ENCODE measurements around the gene ANKRD55. TPM values are rescaled to one million over a fixed set of nuclear protein-coding genes. Genes with fewer than 3 reads are reported as not detected.

ANKRD55 gene
- total RNA-seq, 1 donor from 2014 or later, result not detected

GRCh38 chr5:56052735-56053134 is 180.4 kb downstream of the ANKRD55 start:
- no peaks in the 10 kb centered on the region for H3K4me1 ChIP-seq (ENCODE audit: insufficient read depth, low read length)
- no peaks in the 10 kb centered on the region for H3K36me3 ChIP-seq (ENCODE audit: insufficient read depth, low read length)
- H4K20me1 ChIP-seq (ENCODE audit: insufficient read depth, low read length), result no peaks in the 10 kb centered on the region
- no peak for FAIRE-seq
- H3K27ac Mint-ChIP-seq (ENCODE audit: unreplicated experiment), result no peak overlapping the region
- H3K79me2 ChIP-seq (ENCODE audit: insufficient read depth, low read length), result no peaks in the 10 kb centered on the region
- H3K9ac ChIP-seq (ENCODE audit: low read length), result no peak overlapping the region
- TF ChIP-seq EZH2 (IDR thresholded peaks at IDR 0.05; ENCODE audit: insufficient read depth, low read length) (no peak), CTCF (IDR thresholded peaks at IDR 0.05; ENCODE audit: insufficient read depth, low read depth, low read length) (no peak)
- H3K4me3 ChIP-seq (ENCODE audit: insufficient read depth, low read depth, low read length), result no peak overlapping the region
- H3K9me3 ChIP-seq (ENCODE audit: insufficient read depth, low read depth, low read length), result peaks cover 10% of the 10 kb centered on the region
- H3K9me3 Mint-ChIP-seq (ENCODE audit: unreplicated experiment), result peaks cover 3% of the 10 kb centered on the region
- peaks cover 5% of the 10 kb centered on the region for H3K27me3 Mint-ChIP-seq (ENCODE audit: low read depth, unreplicated experiment)
- no peak overlapping the region for H3K4me2 ChIP-seq (ENCODE audit: low read length)
- peaks cover 3% of the 10 kb centered on the region for H3K36me3 Mint-ChIP-seq (ENCODE audit: low read depth, unreplicated experiment)
- H2AFZ ChIP-seq (ENCODE audit: low read depth, low read length), result no peak overlapping the region
- H3K4me1 Mint-ChIP-seq (ENCODE audit: low read depth, unreplicated experiment), result peaks cover 2% of the 10 kb centered on the region
- peaks cover 34% of the 10 kb centered on the region for H3K27me3 ChIP-seq (ENCODE audit: insufficient read depth, low read length)
- H3K4me3 Mint-ChIP-seq (ENCODE audit: unreplicated experiment), result no peak overlapping the region
- H3K27ac ChIP-seq (ENCODE audit: low read depth, low read length), result no peak overlapping the region
- peak; percentile 12 for DNase-seq (ENCODE audit: low read depth)

DNA sequence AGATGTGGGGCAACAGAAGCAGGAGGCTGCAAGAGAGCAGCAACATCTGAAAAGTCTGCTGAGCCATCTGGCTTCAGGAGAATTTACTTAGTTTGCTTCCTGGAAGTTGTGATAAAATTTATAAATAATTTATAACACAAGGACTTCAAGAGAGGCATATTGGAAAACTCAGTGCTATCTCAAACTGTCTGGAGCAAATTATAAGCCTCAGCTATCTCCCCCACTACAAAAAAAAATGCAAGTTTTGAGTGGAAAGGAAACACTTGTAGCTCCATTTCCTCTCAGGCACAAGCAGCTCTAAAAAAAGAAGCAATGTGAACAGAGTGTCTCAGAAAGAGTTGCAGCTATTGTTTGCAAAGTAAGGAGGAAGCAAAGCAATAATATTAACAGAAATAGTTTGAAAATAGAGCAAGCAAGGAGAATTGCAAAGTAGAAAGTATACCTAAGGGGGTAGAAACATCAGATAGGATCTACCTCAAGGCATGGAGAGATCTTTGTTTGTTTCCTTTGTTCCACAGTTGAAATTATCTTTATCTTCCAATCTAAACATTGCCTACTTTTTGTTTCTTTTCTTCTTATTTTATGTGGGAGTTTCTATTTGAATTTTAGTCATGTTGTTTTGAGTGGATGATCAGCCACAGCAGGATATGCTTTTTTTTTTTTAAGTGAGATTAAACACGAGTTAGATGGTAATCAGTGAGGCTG is 182.4 kb downstream of the ANKRD55 start:
- peaks cover 3% of the 10 kb centered on the region for H3K36me3 Mint-ChIP-seq (ENCODE audit: low read depth, unreplicated experiment)
- H3K4me3 ChIP-seq (ENCODE audit: insufficient read depth, low read depth, low read length), result no peak overlapping the region
- no peak overlapping the region for H3K27ac Mint-ChIP-seq (ENCODE audit: unreplicated experiment)
- peaks cover 6% of the 10 kb centered on the region for H3K9me3 Mint-ChIP-seq (ENCODE audit: unreplicated experiment)
- no peak overlapping the region for H3K27ac ChIP-seq (ENCODE audit: low read depth, low read length)
- FAIRE-seq (no peak), DNase-seq (ENCODE audit: low read depth) (no peak)
- no peak for TF ChIP-seq CTCF (IDR thresholded peaks at IDR 0.05; ENCODE audit: insufficient read depth, low read depth, low read length)
- TF ChIP-seq EZH2 (IDR thresholded peaks at IDR 0.05; ENCODE audit: insufficient read depth, low read length), result no peak
- no peaks in the 10 kb centered on the region for H3K36me3 ChIP-seq (ENCODE audit: insufficient read depth, low read length)
- H4K20me1 ChIP-seq (ENCODE audit: insufficient read depth, low read length), result no peaks in the 10 kb centered on the region
- no peak overlapping the region for H3K4me2 ChIP-seq (ENCODE audit: low read length)
- H3K4me3 Mint-ChIP-seq (ENCODE audit: unreplicated experiment), result no peak overlapping the region
- no peak overlapping the region for H2AFZ ChIP-seq (ENCODE audit: low read depth, low read length)
- no peak overlapping the region for H3K9ac ChIP-seq (ENCODE audit: low read length)
- H3K27me3 Mint-ChIP-seq (ENCODE audit: low read depth, unreplicated experiment), result peaks cover 5% of the 10 kb centered on the region
- no peaks in the 10 kb centered on the region for H3K79me2 ChIP-seq (ENCODE audit: insufficient read depth, low read length)
- peaks cover 21% of the 10 kb centered on the region for H3K27me3 ChIP-seq (ENCODE audit: insufficient read depth, low read length)
- H3K4me1 ChIP-seq (ENCODE audit: insufficient read depth, low read length), result no peaks in the 10 kb centered on the region
- H3K4me1 Mint-ChIP-seq (ENCODE audit: low read depth, unreplicated experiment), result no peaks in the 10 kb centered on the region
- peaks cover 10% of the 10 kb centered on the region for H3K9me3 ChIP-seq (ENCODE audit: insufficient read depth, low read depth, low read length)

Other genes with a start within 250 kb of the ANKRD55 start
- gene IL6ST, start 238.4 kb downstream of the ANKRD55 start, total RNA-seq, result 141 and 158 TPM in 2 replicates